Stimulated activated CD4-positive, alpha-beta T cell treated with anti-CD3 and anti-CD28 coated beads, Interleukin-12 subunit alpha, Interleukin-12 subunit beta, amount 100 ng/mL, for 4 hours (primary cell): ENCODE measurements around the gene RANGAP1.

ENCODE experiments used
- DNase-seq: peaks from one replicate; pipeline ENCODE4 v3.0.0-alpha.2; 2020

RANGAP1 gene

DNA sequence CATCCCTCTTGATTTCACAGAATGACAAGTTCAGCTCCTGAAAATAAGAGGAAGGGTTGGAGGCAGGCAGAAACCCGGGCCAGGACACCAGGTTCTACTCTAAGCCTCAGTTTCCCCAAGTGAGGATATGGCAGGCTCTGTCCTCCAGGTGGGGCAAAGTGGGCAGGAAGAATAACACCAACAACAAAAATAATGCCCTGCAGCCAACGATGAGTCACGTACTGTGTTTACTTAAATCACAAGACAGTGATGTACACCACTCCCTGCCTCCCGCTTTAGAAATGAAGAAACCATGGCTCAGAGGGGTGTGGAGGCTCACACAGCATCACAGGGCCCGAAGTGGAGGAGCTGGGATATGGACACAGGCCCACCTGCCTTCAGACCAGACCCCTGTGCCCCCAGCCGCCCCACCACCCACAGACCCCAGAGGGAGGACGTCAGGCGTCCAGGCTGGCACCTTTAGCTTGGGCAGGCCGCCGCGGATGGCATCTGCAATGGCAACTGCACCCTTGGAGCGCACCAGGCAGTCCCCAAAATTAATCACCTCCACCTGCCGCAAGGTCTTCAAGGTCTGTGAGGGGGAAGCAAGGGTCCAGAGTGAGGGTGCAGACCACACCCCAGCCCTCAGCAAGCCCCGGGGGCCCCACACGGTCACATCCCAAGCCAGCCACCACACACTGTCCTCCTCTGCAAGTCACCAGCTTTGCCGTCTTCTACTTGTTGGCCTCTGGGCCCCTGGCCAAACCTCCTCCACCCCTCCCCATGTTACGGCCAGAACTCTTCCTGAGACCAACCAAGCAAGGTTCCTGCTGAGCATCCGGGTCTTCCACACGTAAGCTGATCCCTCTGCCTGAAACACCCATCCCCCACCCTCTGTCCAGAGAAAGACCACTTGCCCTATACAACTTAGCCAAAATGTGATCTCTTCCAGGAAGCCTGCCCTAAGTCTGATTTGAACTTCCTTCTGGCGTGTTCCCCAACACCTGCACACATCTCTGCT, 29.4 kb downstream of the RANGAP1 start:
- DNase-seq, result no peak

- no peak for DNase-seq
Measured at GRCh38 chr22:41254230-41254629, 31.8 kb downstream of the RANGAP1 start.

- DNase-seq, result no peak
Measured at GRCh38 chr22:41252365-41252764, 33.6 kb downstream of the RANGAP1 start.

- DNase-seq, result no peak
Measured at GRCh38 chr22:41250127-41250526, 35.9 kb downstream of the RANGAP1 start.

GRCh38 chr22:41249442-41249841, 36.5 kb downstream of the RANGAP1 start:
- DNase-seq, result no peak

DNA sequence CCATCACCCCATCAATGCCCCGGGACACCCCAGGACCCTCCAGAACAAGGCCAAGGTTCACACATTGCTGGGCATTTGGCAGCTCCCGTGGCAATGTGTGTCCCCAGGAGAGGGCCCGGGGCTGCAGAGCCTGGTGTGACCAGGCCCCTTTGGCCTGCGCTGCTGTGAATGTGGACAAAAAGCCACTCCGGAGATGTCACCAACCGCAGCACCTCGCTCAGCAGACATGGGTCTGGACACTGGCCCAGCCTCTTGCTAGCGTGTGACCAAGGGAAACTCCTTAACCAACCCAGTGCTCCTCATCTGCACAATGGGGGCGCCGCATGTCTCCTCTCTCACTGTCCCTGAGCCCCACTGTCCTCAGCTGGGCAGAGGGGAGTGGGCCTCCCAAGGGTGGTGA, 37.2 kb downstream of the RANGAP1 start:
- no peak for DNase-seq

GRCh38 chr22:41248314-41248713, 37.7 kb downstream of the RANGAP1 start:
- no peak for DNase-seq

DNA sequence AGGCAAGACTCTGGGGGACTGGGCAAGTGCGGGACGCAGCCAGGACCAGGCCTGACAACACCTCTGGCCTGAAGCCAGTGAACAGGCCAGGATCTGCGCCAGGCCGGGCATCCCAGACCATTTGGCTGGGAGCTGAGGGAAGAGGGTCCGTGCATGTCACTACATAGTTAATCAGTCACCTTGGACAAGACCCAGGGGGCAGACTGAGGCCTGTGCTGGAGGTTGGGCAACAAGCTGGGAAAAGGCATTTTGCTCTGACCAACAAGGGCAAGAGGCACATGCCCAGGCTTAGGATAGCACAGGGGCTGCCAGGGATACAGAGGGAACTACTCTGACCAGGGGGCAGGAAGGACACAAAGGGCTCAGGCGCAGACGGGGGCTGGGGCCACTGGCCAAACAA, 38.3 kb downstream of the RANGAP1 start:
- no peak for DNase-seq

- no peak for DNase-seq
Measured at GRCh38 chr22:41245917-41246499, 40.0 kb downstream of the RANGAP1 start.

DNA sequence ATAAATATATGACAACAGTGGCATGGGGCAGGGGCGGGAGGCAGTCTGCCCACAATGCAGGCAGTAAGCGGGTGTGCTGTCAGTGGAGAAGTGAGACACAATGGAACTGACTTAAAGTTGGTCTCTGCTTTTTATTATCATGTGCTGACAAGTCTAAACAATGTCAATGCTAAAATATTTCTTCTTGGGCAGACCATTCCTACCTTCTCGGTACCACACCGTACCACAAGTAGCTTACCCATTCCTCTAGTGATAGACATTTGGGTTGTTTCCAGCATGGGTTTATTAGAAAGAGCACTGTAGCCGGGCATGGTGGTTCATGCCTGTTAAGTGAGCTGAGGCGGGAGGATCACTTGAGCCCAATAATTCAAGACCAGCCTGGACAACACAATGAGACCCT, 42.6 kb downstream of the RANGAP1 start:
- no peak for DNase-seq

GRCh38 chr22:41242396-41243117, 43.4 kb downstream of the RANGAP1 start:
- DNase-seq, result no peak

GRCh38 chr22:41241133-41241676, 44.8 kb downstream of the RANGAP1 start:
- DNase-seq, result no peak

DNA sequence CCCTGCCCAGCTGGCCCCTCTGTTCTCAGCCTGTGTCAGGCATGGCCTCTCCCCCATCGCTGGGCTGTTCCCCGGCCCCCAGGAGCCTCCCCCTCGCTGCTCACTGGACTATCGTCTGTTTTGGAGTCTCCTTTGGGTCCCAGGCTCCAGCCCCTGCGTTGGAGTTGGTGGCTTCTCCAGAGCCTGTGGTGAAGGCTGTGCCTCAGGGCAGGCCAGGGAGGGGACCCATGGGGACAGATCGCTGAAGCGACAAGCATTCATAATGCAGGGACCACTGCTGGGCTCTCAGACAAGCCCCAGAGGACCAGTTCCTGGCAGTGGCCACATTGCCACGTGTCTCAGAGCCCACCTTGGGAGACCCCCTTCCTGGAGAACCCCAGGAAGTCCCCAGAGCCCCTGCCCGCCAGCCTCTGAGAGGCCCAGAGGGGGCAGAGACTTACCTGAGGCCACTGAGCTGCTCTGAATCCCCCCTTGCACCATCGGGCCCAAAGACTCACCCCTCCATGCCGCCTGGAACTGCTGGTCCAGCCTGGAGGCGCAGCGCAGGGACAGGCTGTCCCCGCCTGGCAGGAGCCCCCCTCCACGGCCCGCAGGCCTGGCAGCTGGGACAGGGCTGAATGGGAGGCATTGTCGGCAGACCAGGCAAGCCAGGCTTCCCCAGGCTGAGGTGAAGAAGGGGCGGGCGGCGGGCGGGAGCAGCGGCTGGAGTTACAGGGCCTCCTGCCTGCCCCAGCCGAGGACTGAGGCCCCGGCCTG, 45.4 kb downstream of the RANGAP1 start, which contains the start of gene CHADL:
CHADL (minus strand) TSS at position 555 of the 756 bp plus-strand sequence; CDS start at position 505, 50 bp downstream.
- no peak for DNase-seq

DNA sequence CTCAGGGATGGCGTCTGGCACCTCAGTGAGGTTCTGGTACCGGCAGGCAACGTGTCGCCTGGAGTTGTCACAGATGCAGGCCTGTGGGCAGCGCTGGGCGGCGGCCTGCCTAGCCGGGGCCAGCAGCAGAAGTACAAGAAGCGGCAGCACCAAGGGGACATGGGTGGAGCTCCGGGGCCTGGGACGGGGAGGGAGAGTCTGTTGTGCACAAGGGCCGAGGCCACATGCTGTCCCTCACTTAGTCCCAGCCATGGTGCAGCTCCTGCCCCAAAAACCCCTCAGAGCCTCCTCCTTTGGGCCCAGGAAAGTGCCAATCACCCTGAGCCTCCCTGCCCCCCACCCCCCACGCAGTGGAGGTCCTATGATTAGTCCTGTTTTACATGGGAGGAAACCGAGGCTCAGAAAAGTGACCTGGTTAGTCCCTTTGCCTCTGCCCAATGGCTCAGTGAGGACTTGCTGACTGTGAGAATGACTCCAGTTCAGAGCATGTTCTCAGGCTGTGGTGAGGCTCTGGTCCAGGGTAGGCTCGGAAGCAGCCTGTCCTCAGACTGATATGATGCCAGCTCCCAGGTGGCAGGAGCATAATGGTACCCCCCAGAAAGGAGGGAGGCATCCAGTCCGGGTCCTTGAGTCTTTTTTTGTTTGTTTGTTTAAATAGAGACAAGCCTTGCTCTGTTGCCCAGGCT, 46.4 kb downstream of the RANGAP1 start:
- DNase-seq, result no peak

- DNase-seq, result no peak
Measured at GRCh38 chr22:41238570-41239442, 47.2 kb downstream of the RANGAP1 start.

DNA sequence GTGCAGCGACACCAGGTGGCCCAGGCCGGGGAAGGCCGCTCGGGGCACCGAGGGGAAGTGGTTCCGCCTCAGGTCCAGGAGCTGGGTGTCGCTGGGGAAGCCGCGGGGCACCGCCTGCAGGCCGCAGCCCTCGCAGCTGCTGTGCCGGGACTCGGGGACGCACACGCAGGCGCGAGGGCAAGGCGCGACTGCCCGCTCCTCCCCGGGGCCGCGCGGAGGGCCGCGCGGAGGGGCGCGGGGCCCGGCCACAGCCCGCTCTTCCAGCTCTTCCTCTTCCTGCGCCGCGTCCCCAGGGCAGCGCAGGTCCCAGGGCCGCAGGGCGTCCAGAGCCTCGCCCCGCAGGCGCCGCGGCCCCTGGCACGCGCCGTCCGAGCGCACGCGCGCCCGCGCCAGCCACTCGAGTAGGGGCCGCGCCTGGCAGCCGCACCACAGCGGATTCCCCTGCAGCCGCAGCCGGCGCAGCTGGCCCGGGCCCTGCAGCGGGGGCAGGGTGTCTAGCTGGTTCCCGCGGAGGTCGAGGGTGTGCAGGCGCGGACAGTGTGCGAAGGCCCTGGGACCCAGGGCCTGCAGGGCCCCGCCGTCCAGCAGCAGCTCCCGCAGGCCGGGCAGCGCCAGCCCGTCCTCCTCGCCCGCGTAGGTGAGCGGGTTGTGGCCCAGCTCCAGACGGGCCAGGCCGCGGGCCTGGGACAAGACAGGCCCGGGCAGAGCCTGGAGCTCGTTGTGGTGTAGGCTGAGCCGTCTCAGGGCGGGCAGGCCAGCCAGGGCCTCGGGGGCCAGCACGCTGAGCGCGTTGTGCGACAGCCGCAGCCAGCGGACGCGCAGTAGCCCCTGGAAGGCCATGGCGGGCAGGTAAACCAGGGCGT, 48.0 kb downstream of the RANGAP1 start:
- peak; percentile 75 for DNase-seq

DNA sequence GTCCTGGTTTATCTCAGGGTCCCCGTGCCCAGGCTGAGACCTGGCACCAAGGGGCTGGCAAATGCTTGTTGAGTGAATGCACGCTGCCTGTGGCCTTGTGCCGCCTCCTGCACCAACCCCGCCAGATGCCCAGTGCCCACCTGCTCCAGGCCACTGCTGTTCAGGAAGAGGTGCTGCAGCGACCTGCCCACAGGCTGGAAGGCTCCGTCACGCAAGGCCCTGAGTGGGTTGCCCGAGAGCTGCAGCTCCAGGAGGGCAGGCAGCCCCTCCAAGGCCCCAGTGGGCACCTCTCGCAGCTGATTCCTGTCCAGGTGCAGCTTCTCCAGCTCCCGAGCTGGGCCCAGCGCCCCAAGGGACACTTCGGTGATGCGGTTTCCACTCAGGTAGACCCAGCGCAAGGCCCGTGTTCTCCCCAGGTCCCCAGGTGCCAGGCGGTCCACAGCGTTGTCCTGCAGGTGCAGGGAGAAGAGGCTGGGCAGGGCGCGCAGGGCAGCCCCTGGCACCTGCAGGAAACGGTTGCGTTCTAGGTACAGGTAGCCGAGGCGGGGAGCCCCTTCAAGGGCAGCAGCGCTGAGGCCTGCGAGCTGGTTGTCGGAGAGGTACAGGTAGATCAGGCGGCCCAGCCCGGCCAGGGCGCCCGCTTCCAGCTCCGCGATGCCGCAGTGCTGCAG, 48.8 kb downstream of the RANGAP1 start:
- no peak for DNase-seq

DNA sequence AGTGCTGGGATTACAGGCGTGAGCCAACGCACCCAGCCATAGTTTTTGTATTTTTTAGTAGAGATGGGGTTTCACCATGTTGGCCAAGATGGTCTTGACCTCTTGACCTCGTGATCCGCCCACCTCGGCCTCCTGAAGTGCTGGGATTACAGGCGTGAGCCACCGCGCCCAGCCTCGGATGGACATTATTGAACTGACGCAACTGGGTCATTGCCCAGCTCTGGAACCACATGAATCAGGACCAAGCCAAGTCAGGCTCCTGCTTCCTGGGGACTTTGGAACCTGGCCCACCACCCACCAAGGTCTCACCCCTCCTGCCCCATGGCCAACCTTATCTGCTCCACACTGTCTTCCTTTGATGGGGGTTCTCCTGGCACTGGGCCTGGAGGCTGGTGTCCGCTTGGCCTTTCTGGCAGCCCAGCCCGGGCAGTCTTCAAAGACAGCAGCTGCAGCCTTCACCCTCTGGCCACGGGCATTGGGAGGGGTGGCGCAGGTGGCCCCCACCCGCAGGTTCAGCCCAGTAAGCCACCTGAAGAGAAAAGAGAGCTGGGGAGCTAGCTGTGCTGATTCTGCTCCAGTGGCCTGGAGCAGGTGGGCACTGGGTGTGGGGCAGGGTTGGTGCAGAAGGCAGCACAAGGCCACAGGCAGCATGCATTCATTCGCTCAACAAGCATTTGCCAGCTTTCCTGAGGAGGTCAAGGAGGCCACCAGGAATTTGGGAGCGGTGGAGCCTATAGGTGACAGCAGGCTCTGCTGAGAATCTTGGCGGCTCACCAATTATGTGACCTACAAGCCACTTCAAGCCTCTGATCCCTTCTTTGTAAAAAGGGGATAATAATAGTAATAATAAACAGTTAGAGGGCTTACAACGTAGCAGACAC, 50.9 kb downstream of the RANGAP1 start:
- no peak for DNase-seq
